ENCODE measurements around the gene DNM3.
A peak's percentile ranks its signal among the peaks of the same experiment; 100 is the strongest.

Gene DNM3

DNA sequence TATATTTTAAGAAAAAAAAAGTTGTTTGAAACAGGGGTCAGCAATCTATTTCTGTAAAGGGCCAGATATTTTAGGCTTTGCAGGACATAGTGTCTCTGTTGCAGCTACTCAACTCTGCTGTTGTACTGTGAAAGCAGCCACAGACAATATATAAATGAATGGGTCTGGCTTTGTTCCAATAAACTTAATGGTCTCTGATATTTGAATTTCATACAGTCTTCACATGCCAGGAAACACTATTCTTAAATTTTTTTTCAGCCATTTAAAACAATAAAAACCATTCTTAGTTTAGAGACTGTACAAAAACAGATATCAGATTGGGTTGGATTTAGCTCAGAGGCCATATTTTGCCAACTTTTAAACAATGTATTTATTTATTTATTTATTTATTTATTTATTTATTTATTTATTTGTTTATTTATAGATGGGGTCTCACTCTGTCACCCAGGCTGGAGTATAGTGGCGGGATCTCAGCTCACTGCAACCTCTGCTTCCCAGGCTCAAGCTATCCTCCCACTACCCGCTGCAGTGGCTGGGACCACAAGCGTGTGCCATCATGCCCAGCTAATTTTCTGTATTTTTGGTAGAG, 102.8 kb downstream of the DNM3 start:
- no peak for DNase-seq
- in situ Hi-C loops (cut with MboI; ENCODE audit: low pct_unique_long_range_greater_than_20kb, low sequenced_read_pairs): no loop called here

DNA sequence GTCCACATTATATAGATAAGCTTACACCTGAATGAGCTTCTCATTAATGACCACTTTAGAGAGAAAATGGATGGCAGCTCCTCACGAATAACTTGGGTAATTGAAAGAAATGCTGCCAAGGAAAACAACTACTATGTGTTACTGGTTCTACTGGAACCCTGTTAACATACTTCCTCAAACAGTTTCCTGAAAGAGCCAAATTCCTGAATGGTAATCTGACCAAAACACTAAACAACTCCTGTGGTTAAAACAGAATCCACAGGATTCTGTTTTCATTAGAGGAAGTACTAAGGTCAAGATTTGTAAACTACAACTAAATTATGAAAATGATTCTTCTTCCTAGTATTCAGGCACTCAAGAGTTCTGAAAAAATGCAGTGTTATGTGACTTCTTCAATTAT, 107.2 kb downstream of the DNM3 start:
- DNase-seq: peak; percentile 69
- in situ Hi-C loops (cut with MboI; ENCODE audit: low pct_unique_long_range_greater_than_20kb, low sequenced_read_pairs): no loop called here

DNA sequence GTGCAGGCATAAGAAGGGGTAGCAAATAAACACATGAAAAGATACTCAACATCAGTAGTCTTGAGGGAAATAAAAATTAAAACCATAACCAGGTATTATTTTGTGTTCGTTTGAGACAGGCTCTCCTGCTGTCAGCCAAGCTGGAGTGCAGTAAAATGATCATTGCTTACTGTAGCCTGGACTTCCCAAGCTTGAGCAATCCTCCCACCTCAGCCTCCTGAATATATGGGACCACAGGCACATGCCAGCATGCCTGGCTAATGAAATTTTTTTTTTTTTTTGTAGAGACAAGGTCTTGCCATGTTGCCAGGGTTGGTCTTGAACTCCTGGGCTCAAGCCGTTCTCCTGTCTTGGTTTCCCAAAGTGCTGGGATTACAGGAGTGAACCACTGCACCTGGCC, 108.0 kb downstream of the DNM3 start:
- DNase-seq: no peak
- in situ Hi-C loops (cut with MboI; ENCODE audit: low pct_unique_long_range_greater_than_20kb, low sequenced_read_pairs): no loop called here

DNA sequence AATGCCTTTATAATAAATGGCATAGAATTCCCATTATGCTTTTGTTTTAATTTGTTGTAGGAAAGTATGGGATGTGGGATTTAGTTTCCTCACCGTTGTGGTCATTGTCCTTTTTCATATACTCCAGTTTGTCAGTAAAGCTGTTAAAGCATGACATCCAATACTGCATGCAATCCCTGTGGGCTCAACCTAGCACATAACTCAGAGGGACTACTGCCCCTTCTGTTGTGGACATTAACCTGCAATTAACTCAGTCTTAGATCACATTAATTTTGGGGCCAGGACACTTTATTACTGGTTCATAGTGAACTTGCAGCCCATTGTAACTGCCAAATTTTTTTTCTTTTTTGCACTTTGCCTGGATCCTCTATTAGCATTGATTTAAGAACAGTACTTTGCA, 112.5 kb downstream of the DNM3 start:
- no peak for DNase-seq
- in situ Hi-C loops (cut with MboI; ENCODE audit: low pct_unique_long_range_greater_than_20kb, low sequenced_read_pairs): no loop called here

DNA sequence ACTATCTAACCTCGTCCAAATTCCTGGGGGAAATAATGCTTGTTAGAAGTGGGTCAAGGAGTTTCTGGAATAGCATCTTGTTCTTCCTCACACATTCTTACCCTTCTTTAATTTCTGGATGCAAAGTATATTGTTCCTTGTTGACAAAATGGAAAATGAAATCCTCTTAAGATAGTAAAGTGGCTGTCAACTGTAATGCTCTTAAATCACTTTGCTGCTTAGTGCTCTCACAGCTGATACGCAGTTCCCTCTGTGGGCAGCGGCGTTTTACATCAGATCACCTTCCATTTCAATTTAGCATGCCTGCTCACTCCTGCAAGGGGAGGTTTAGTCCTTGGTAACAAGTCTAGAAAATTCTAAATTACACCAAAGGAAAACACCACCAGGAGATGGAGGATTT, 113.1 kb downstream of the DNM3 start:
- in situ Hi-C loops (cut with MboI; ENCODE audit: low pct_unique_long_range_greater_than_20kb, low sequenced_read_pairs): no loop called here
- DNase-seq: no peak

DNA sequence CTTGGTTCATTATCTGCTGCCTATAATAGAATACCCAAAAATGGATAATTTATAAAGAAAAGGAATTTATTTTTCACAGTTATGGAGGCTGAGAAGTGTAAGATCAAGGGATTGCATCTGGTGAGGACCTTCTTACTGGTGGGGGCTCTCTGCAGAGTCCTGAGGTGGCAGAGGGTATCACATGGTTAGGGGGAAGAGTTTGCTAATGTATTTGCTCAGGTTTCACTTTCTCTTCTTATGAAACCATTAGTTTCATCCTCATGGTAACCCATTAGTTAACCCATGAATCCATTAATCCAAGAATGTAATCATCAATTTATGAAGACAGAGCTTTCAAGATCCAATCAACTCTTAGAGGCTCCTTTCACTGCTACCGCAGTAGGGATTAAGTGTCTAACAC, 120.6 kb downstream of the DNM3 start:
- DNase-seq: no peak
- in situ Hi-C loops (cut with MboI; ENCODE audit: low pct_unique_long_range_greater_than_20kb, low sequenced_read_pairs): no loop called here

DNA sequence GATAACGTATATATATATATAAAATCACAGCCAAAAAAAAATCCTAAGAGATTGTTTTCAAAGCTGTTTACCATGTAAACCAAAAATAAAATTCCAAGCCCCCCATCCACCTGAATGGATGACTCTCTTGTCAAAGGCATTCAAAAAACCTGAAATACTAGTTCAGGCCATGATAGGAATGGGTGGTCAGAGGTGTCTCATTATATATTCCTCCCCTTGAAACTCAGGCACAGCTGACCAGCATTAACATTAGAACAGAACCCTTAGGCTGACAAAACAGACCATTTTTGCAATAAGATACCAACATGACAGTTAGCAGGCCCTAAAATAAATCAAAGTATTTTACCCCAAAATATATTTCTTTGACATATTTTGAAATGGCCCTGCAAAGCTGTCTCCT, 122.5 kb downstream of the DNM3 start:
- in situ Hi-C loops (cut with MboI; ENCODE audit: low pct_unique_long_range_greater_than_20kb, low sequenced_read_pairs): no loop called here
- DNase-seq: no peak

DNA sequence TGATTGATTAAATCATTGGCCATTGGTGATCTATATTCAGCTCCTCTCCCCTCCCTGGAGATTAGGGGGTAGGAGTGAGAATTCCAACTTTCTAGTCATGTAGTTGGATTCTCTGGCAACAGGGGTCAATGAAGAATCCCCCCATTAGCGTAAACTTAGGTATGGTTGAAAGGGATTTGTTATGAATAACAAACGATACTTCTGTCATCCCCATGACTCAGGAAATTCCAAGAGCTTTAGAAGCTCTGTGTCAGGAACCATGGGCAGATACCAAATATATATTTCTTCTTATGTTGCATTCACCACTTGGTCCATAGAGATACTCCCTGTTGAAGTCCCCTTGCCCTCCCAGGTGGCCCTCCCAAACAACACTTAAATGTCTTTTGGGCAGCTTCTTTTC, 124.5 kb downstream of the DNM3 start:
- no peak for DNase-seq
- in situ Hi-C loops (cut with MboI; ENCODE audit: low pct_unique_long_range_greater_than_20kb, low sequenced_read_pairs): no loop called here

DNA sequence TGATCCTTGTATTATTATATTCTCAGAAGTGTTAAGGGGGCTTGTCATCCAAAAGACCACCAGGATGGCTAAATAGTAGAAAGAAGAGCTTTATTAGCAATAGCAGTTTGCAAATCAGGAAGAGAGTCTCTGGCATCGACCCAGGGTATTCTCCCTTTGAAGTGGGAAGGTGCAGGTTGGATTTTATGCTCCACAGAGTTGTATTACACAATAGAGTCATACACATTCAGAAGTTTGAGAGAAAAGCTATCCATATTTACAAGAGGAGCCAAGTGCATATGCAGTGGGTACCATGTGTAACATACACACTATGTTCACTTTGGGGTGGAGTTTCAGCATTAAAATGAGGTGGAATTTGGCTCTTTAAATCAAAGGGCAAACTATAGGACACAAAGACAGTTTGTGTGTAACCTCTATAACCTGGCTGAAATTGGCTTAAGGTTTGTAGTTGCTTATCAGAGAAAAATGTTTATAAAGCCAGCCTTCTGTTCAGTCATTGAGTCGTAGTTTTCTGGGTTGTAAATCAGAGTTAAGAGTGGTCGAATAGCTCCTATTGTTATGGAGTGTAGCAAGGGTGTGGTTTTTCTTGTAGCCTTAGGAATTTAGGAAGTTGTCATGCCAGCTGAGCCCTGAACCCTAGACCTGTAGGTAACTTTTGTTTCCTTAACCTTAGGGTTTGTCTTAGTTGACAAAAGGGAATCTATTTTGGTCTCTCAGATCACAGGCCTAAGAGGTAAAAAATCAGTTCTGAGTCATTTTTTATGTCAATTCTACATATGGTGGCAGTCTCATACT, 125.3 kb downstream of the DNM3 start:
- peak; percentile 7 for DNase-seq
- in situ Hi-C loops (cut with MboI; ENCODE audit: low pct_unique_long_range_greater_than_20kb, low sequenced_read_pairs): no loop called here

DNA sequence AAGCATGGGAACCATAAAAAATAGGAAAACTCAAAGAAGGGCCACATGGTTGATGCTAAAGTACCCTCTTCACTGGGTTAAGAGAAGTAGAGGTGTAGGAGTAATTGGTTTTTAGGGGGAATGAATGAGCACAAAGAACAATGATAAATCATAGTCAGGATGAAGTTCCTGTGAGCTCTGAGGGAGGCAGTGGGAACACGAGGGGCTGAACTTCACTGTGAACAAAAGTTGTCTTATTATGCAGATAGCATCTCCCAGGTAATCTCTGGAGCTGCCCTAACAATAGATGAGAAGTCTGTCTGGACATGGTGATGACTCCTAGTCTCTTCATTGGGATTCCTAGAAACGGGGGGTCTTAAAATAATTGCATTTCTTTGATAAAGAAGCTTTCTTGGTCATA, 127.9 kb downstream of the DNM3 start:
- in situ Hi-C loops (cut with MboI; ENCODE audit: low pct_unique_long_range_greater_than_20kb, low sequenced_read_pairs): no loop called here

DNA sequence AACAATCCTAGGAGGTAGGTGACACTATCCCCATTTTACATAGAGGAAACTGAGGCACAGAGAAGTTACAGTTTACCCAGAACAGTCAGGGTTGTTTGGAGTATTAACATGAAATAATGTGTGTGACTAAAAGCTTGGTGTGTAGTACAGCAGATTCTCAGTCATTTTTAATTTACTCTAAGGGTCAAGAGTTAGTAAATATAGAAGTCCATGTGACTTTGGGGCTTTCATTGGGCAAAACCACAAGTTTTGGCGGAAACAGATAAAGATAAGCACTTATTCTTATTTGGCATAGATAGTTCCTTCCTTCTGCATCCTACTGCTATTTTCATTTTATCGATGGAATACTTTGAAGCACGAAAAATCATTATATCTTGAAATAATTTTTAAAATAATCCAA, 128.5 kb downstream of the DNM3 start:
- in situ Hi-C loops (cut with MboI; ENCODE audit: low pct_unique_long_range_greater_than_20kb, low sequenced_read_pairs): no loop called here
- DNase-seq: peak; percentile 28

More for the DNA sequence above, 127.9 kb downstream of the DNM3 start:
- no peak for DNase-seq

DNA sequence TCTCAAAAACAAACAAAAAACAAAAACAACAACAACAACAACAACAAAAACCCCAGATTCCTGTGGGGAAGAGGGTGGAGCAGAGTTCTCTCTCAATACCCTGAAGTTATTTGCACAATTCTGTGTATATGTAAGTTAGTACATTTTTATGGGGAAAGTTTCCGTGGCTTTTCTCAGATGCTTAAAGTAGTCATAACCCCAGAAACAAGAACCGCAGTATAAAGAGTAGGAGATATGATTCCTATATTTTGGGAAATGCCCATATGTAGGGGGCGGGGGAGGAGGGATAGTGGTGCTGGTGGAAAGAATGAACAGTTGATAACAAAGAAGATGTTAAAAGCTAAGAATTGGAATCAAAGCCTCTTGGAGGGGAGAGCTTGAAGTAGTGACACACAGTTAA, 131.5 kb downstream of the DNM3 start:
- in situ Hi-C loops (cut with MboI; ENCODE audit: low pct_unique_long_range_greater_than_20kb, low sequenced_read_pairs): no loop called here

DNA sequence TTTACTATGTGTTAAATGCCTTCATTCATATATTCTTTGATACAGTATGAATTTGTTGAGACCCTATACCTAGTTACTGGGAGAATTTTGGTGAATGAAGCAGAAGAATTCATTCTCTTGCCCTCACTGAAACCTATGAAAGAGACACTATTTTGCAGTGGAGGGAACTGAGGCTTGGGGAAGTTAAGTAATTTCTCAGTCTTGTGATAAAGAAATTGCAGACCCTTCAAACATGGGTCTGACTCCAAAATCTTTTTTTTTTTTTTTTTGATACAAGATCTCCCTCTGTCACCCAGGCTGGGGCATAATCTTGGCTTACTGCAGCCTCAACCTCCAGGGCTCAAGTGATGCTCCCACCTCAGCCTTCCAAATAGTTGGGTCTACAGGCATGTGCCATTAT, 132.1 kb downstream of the DNM3 start:
- in situ Hi-C loops (cut with MboI; ENCODE audit: low pct_unique_long_range_greater_than_20kb, low sequenced_read_pairs): no loop called here
- DNase-seq: no peak

More for the DNA sequence above, 131.5 kb downstream of the DNM3 start:
- DNase-seq: no peak

DNA sequence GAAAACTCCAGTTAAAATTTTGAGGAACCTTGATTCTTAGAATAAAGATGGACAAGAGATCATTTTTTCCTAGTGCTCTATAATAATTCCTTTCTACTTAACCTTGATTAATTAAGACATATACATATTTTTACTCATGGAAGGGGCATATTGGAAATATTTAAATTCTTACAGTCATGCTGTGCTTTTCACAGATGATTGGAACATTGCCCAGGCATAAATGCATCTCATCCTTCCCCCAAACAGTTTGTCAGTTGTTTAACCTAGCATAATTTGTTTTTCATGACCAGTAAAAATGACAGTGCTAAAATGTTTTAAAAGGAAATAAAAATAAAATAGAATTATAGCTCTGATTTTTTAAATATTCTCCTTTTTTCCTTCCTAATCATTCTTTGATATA, 140.0 kb downstream of the DNM3 start:
- in situ Hi-C loops (cut with MboI; ENCODE audit: low pct_unique_long_range_greater_than_20kb, low sequenced_read_pairs): loop anchor here (25.0 kb wide), 2 partner anchors 169 to 344 kb away; no protein-coding TSS in a partner anchor
- no peak for DNase-seq

DNA sequence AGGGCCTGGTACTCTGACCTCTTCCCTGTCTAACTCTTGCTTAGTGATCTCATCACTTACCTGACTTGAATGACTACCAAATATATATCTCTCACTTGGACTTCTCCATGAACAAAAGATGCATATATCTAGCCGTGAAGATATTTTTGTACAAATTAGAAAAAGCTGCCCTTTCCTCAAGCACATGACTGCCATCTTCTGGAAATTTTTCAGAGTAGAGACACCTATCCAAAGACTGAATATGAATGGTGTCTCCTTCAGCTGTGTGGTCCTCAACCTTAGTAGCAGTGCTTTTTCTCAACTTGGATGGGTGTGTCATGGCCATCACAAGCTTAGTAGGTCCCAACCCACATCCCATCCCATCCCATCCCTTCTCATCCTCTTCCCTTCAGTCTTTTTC, 142.3 kb downstream of the DNM3 start:
- in situ Hi-C loops (cut with MboI; ENCODE audit: low pct_unique_long_range_greater_than_20kb, low sequenced_read_pairs): loop anchor here (25.0 kb wide), 2 partner anchors 171 to 346 kb away; no protein-coding TSS in a partner anchor
- peak; percentile 41 for DNase-seq

DNA sequence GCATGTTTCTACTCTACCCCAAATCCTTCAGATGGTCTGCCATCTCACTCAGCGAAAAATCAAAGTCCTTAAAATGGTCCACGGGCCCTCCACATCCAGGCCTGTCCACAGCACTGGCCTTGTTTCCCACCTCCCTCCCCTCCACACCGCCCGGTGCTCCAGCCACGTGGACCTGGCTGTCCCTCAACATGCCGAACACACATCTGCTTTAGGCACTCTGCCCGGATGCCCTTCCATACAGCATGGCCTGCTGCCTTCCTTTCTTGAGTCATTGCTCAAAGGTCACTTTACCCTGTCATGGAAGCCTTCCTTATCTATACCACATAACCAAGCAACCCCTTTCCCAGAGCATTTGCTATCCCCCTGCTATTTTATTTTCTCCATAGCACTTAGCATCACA, 143.0 kb downstream of the DNM3 start:
- DNase-seq: no peak
- in situ Hi-C loops (cut with MboI; ENCODE audit: low pct_unique_long_range_greater_than_20kb, low sequenced_read_pairs): loop anchor here (25.0 kb wide), 2 partner anchors 172 to 347 kb away; no protein-coding TSS in a partner anchor

DNA sequence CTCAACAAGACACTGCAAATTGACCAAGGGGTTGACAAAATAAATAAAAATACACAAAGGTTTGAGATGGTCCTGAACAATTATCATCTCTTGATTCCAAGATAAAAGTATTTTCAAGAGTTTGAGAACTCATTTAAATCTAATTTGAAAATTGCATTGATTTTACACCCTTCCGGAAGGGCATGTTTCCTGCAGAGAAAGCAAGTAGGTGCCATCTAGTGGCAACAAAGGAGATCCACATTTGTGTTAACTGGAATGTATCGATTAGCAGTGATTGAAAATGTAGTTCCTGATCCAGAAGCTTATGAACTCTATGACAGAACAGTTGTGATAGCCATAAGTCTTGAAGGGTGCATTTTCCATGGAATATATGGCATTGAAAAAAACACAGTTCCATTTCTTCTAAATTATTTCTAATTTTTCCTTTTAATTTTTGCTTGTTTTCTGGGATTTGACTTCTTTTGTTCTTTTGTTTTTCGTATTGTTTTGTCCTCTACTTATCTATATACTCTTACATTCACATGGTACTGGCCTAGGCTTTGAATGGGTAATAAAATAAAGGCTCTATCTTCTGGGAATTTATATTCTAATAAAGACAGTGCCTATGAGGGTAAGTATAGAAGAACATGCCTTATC, 143.7 kb downstream of the DNM3 start:
- in situ Hi-C loops (cut with MboI; ENCODE audit: low pct_unique_long_range_greater_than_20kb, low sequenced_read_pairs): loop anchor here (25.0 kb wide), 2 partner anchors 173 to 348 kb away; no protein-coding TSS in a partner anchor
- peak; percentile 35 for DNase-seq

DNA sequence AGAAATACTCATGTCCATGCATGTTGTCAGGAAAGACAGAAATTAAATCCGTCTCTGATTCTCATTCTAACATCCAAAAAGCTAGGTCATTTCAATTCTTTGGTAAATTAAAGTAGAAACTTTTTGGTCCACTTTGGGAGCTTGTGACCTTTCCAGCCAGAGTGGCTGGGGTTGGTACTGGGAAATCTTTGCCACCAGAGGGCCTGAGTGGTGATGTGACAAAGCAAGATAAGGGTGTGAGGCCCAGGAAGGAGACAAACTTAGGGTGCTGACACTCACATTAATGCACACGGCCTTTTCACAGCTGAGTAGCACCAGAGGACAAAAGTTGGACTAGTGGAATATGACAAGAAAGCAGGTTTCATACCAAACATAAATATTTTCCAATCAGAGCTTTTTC, 144.3 kb downstream of the DNM3 start:
- in situ Hi-C loops (cut with MboI; ENCODE audit: low pct_unique_long_range_greater_than_20kb, low sequenced_read_pairs): loop anchor here (25.0 kb wide), 2 partner anchors 173 to 348 kb away; no protein-coding TSS in a partner anchor
- DNase-seq: no peak

DNA sequence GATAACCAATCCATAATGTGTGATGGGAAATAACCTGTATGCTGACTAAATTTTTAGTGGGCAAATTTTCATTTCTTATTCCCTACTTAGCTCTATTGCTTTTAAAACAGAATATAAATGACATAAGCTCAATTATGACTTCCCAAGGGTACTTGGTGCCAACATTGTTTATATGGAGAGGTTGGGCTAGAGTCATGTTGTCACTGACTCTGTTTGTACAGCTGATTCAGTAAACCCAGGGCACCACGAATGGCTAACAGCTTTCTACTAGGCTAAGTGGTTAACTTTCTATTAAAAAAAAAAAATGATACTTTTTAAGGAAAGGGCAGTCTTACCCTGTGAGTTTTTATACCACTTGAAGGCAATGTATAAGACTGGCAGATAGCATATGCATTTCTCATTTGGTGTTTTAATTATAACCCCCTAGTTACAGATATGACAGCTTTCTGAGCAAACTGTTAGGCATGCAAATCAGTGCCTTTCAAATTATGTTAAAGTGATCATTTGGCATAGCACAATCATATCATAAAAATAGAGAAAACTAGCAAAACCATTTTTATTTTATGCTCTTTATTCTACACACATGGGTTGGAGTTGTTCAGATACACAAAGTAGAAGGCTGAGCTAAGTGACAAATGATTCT, 147.1 kb downstream of the DNM3 start:
- in situ Hi-C loops (cut with MboI; ENCODE audit: low pct_unique_long_range_greater_than_20kb, low sequenced_read_pairs): loop anchor here (25.0 kb wide), 2 partner anchors 176 to 351 kb away; no protein-coding TSS in a partner anchor
- no peak for DNase-seq

DNA sequence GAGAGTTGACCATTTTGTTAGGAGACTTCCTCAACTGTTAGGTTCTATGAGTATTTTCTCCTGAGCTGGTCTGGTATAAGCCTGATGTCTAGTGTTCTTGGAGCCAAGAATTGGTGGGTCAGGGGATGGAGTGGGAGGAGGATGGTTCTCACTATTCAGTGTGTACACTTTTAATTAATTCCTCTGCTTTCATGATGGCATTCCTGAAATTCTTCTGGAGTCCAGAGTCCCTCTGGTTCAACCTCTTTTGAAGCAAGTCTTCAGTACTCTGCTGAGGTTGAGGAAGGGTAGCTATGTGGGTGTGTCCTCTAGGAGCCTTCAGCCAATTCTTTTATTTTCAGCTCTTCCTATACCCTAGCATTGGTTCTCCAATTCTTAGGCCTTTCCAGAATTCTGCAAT, 149.1 kb downstream of the DNM3 start:
- in situ Hi-C loops (cut with MboI; ENCODE audit: low pct_unique_long_range_greater_than_20kb, low sequenced_read_pairs): loop anchor here (25.0 kb wide), 2 partner anchors 178 to 353 kb away; no protein-coding TSS in a partner anchor
- DNase-seq: no peak
